HG03039 (cell line): Measurements from ENCODE around the gene SERPINE2.

Experiments
- ATAC-seq: cut with Tn5 transposase; IDR thresholded peaks from one replicate; pipeline ENCODE4 v1.9.1; 2021; ENCODE audit warnings: mild to moderate bottlenecking, moderate library complexity; ENCODE audit not compliant: unreplicated experiment

Gene SERPINE2

DNA sequence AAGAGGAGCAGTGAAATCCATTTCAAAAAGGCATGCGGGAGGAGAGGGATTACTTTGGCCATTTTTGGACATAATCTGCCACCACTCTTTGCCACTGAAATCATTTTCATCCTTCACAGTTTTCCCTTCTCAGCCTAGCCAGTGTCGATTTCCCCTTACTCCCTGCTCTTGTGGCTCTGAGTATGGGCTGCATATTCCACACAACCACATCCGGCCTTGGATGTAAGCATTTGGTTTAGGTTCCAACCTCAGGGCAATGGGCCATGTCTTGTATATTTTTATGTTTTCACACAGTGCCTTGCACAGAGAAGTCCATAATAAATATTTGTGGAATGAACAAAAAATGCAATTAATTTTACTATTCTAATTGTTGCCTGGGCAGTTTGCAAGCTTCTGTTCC is 7.7 kb upstream of the SERPINE2 start:
- no peak for ATAC-seq

DNA sequence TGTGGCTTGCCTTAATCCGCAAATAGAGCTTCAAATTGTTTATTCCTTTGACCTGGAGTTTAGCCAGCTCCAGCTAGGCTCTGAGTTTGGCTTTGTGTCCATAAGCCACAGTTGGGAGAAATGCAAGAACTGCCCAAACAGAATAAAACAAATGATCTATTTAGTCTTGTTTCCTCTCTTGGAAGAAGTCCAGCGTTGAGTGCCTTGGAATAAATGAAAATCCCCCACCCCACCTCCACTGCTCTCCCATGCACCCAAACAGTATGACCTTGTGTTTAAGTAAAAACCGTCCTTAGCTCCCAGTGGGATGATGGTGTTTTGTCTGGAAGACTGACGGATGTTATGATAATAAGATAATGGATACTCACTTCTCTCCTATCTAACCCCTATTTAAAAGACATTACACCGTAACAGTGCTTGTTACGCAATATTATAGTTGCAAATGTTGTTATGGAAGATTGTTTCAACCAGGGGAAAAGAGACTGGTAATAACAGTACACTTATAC is 3.2 kb upstream of the SERPINE2 start:
- no peak for ATAC-seq

DNA sequence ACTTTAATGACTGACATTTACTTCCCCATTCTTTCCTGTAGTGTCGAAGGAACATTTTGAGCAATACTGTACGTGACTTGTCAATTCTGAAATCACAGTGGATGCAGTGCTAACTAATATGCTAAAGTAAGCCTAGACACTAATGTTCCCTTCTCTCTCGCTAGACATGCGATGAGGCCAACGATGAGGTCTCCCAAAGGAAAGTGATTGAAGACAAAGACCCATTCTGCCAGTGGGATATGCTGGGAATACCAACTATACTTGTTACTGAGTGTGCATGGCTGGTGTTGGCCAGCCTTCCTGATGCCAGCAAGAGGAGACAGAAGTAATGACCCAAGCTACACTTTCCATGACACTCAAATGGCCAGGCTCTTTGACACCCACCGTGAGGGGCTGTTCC is 2.5 kb upstream of the SERPINE2 start:
- no peak for ATAC-seq

DNA sequence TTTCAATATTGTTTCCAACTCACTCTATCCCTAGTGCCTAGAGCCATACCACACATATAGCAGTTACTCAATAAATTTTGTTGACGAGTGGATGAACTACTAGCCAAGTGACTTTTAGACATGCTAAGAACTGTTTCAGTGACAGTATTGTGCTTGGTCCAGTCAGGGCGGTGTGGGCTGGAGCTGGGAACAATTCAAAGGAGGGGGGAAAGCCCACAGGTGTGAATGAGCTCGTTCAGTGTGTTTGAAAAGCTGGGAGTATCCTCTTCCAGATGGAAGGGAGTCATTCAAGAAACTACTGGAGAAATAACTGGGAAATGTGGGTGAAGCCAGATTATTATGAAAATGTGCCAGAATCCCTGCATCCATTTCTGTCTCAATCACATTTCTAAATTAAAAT is 1.7 kb upstream of the SERPINE2 start:
- no peak for ATAC-seq

DNA sequence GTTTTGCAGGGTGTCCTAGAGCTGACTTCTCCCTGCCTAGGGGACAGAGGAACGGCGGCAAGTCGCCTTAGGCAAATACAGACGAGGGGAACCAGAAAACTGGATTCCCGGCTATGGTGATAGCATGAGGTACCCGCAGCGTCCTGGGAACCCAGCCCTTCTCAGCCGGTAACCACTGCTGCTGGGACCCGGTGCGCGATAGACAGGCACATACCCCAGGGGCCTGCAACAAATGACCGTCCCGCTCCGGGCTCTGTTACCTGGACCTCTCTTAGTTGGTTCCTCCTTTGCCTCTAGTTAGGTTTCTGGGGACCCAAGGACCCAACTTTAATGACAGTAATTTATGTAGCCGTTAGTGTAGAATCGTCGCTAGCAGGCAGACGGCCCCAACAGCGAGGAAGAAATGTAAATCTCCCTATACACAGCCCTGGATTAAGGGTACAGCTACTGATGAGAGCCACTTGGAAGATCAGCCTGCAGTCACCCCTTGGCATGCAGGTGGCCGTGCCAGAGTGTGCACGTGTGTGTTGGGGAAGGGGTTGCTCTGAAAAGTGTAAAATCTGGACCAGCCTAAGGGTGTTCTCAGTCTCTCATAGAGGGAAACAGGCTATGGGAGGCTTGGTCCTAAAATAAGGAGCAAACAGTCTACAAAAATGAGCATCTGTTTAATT is 819 bp upstream of the SERPINE2 start:
- no peak for ATAC-seq

DNA sequence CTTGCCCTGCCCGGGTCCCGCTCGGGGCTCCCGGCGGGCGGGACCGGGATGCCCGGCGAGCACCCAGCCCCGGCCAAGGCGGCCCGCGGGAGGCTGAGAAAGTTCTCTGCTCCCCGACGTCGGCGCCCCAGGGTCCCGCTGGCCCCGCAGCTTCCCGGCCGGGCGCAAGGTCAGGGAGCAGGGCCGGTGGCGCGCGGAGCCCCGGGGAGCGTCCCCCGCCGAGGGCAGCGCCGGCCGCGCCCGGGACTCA is 331 bp downstream of the SERPINE2 start:
- ATAC-seq: no peak

DNA sequence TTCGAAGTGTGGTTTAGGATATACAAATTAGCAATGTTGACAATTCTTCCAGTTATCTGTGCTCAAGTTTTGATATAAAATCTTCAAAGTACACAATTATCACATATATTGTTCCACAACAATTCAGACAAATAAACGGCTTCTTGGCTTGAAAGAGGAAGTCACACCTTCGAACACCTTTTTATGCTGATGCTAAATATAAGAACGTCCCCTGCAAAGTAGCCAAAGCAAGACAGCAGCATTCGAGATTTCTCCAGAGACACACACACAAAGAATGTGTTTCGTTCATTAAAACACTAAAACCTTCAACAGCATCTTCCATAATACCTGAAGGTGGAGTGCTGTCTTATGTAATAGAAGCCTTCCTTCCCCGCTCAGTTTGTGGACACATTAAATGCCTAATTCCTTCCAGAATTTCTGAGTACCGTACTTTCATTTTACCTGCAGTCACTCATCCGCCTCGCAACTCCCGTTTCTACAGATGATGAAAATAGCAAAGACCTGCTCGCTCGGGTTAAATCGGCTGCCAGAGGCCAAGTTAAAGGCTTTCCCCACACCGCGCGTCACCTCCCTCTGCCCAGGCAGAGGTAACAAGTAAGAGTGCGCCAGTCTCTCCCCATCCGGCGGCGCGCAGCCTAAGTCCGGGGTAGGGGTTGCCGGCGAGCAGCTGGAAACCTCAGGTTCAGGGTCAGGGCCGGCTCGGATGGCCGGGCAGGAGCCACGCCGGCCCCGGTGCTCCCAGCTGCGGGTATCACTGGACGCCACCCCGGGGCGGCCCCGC is 847 bp downstream of the SERPINE2 start:
- no peak for ATAC-seq

DNA sequence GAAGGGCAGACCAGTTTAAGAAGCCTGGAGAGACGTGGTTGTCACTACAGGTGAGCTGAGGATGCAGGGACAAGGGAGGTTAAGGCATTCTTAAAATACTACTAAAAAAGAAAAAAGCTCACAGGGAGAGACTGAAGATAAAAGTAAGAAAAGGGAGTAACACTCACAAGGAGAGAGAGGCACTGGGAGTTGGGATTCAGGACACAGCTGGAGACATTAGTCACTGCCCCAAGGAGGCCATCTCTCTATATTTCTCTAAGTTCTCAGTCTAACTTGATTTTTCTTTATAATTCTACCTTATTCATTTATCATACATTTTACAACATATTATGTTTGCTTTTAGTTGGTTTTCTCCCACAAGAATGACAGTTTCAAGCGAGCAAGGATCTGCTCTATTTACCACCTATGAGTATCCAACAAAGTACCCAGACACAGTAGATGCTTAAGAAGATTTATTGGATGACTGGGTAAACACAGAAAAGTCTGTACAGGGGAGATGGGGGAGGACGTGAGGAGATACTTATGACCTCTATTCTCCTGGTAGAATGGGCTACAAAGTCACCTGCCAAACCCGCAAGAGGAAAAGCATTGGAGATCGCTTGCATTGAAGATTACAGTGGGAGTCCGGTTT is 2.2 kb downstream of the SERPINE2 start:
- no peak for ATAC-seq

DNA sequence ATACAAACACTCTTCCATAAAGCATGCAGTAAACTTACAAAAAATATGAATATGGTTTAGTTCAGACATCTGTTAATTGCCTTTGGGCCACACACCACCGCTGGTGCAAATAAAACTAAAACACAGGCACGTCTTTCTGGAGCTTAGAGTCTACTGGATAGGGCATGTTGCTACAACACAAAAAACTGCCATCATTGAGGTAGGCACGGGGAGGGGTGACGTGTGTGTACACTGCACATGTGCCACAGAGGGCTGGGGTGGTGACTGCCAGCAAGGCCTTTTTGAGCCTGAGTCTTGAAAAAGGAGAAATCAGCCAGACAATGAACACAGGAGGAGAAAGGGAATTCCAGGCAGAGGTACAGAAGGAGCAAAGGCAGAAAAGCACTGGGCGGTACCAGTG is 5.1 kb downstream of the SERPINE2 start:
- ATAC-seq: no peak

DNA sequence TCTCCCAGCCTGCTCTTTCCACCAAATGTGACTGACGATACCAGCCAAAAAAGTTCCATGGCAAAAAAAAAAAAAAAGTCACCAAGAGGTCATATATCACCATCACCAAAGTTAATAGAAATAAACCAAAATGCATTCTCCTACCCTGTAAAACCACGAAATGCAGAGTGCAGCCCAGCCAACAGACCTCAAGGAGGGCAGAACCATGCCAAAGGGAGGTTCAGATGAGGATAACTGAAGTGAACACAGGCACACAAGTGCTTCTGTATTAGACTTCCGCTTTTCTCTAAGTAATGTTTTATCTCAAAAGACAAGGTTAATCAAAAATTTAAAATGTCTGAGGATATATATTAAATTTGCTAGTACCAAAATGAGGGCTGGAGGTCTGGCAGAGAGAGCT is 5.5 kb downstream of the SERPINE2 start:
- ATAC-seq: no peak

DNA sequence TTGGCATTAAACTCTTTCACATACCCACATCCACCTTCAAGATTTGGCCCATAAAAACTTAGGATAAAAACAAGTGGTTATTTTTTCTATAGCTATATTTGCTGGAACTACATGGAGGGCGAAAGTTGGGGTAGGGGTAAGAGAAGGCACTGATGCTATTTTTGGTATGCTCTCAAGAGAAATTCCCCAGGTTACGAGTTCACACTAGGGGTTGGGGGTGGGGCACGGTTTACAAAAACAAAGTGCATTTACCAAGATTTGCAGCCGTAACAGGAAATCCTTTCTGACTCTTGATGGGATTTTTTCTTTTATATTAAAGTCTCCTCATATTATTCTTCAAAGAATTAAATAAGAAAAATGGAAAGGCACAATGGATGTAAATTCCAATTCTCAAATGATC is 6.8 kb downstream of the SERPINE2 start:
- no peak for ATAC-seq

DNA sequence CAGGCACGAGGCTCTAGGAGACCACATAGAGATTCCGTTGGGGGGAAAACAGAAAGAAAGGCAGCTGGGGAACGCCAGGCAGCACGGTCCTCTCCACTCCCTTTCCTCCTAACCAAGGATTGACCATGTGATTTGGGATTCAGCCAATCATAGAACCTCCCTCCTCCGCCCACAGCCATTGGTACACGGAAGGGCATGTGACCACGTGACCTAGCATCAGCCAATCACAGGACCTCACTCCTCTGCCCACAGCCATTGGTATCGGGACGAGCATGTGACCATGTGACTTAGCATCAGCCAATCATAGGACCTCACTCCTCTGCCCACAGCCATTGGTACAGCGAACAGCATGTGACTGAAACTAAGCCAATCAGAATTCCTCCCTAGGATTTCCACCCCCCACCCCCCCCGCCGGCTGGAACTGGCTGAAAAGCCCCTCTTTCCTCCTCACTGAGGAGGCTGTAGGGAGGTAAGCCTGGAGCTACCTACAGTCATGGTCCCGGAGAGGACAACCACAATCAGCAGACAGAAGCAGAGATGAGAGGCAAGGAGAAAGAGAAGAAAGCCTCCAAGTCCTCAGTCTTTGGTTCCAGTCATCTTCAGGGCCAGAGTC is 7.6 kb downstream of the SERPINE2 start:
- no peak for ATAC-seq

DNA sequence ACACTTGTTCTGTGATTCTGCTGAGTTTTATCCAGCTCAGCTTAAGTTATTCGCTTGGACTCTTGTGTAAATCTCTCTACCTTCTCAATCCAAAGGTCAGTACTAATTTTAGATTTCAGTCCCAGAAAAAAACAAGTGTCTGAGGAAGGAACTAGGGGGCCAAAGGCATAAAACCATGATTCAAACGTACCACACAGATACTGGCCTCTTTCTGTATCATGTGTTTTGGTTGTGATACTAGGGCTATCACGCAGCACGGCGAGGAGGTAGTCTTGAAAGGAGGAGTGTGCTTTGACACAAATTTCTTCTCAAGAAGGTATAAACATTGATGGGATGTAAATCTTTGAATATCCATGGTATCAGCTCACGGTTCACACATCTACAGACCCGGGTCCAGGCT is 8.3 kb downstream of the SERPINE2 start:
- no peak for ATAC-seq

DNA sequence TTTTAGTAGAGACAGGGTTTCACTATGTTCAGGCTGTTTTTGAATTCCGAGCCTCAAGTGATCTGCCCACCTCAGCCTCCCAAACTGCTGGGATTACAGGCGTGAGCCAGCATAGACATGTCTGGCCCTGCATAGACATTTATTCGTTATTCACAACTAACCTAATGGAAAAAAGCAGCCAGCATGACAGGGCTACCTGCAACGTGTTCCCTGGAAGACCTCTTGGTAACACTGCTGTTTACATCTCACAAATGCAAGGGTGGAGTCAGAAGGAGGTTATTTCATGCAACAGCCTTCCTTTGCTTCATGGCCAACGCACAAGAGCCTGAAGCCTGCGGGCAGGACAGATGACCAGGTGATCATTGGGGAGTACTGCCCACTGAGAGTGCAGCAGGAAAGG is 9.2 kb downstream of the SERPINE2 start:
- no peak for ATAC-seq

DNA sequence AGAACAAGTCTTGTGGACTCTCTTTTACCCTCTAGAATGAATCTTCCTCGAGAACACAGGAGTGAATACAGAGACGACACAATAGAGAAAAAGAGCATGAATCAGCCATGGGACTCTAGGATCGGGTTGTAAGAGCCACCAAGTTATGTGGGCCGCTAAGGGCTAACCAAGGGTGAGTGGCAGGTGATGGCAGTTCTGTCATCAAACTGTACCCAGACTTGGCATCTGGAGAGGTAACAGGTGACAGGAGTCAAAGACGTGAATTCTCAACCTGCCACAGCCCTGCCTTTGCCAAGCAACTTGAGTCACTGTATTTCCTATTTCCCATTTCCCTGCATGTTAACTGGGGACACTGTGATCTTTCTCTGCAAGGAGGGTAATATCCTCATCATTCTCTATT is 11.2 kb downstream of the SERPINE2 start:
- no peak for ATAC-seq

DNA sequence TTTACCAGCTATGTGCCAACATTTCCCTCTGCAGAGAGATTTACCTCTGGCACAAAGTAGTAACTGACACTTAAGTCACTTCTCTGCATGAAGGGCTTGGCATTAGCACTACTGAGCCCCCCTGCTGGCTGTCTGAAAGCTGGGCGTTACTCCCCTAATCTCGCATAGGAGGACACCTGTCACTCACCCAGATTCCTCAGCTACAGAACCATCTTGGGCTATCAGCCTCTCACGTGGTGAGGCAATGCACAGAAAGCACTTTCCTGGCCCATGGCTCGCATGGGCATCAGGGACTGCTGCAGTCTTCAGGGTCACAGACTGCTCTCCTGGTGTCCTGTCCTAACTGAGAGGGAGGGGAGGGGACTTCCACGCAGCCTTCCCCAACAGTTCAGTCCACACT is 12.0 kb downstream of the SERPINE2 start:
- ATAC-seq: no peak

DNA sequence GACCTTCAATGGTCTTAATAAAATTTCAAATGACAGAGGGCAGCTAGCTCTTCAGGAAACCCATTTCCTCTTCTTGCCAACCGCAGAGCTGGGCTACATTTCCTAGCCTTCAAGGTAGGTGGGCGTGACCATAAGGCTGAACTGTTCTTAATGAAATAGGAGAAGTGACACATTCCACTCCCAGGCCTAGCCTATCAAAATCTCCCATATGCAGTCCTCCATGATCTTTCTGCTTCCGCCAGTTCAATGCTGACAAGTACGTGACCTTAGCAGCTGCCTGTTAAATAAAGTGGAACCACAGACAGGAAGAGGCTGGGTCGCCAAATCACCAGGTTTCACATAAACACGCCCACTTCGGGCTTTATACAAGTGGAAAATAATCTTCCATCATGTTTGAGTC is 13.2 kb downstream of the SERPINE2 start:
- peak; percentile 80 for ATAC-seq

DNA sequence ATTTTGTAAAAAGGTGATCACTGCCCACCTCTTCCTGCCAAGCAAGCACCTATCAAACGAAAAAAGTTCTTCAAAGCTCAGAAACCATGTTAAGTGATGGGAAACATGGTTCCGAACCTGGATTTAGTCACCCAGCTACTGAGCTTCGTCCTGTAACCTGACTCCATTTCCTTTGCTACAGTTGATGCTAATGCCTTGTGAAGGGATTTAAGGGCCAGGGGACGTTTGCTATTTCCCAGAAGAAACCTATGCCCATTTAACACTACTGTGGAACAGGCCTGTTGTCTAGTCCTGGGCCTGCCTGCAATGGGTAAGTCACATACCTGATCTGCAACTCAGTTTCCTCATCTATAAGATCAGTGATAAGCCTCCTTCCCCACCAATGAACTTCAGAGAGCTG is 14.8 kb downstream of the SERPINE2 start:
- no peak for ATAC-seq

DNA sequence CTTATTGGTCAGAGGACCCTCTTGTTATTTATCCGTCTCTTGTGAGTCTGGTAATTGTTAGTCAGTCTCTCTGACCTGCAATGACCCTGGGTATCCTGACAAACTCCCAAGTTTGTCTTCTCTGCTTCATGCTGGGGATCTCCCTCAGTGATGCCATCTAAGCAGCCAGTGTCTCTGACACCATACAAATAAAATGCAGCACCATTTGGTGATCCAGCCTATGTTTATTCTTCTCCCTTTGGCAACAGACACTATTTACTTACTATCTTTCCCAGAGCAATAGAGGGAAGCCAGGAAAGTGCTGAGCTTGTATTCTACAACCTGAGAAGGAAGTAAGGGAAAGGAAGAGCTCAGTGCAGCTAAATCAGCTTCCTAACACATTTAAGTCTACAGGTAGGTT is 15.9 kb downstream of the SERPINE2 start:
- ATAC-seq: no peak

DNA sequence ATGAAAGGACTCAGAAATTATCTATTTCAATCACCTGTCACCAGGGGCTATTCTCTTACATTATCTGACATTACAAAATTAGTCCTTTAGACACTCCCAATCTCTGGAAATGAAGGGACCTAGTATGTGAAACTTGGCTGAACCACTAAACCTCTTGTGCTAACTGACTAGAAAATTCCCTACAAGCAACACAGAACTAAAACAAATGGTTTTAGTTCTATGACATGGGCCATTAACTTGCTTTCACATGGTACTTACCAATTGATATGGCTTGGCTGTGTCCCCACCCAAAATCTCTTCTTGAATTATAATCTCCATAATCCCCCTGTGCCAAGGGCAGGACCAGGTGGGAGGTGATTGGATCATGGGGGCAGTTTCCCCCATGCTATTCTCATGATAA is 16.6 kb downstream of the SERPINE2 start:
- ATAC-seq: no peak

DNA sequence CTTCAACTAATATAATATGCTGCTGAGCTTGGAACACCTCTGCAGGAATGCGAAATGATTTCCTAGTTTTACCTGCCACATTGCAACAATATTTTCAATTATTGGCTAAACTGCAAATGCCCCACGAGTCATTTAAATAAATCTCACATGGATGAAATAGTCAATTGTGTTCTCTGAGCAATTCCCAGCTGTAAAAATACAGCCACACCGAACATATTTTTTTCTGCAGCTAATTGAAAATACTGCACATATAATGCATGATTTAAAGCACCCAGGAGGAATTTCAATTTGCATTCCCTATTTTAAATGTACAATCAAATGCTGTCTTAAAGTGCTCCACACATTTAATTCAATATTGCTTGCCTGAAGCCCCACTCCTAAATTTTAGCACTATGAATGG is 18.6 kb downstream of the SERPINE2 start:
- no peak for ATAC-seq

DNA sequence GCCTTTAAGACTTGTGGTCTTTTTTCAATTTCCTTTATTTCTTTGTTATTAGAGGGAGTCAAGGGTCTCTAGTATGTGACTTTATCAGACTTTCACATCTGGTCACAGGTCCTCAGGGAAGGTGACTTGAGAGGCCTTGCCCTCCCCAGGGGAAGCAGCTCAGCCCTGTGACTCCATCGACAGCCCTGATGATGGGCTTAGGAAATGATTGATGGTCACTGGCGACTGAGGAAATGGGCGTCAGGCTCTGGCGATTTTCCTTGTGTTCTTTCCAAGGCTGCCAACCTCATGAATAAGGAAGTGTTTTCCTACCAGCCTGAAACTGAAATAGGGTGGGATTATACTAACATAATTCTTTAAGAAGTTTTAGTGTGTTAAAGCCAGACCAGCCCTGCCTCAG is 21.1 kb downstream of the SERPINE2 start:
- no peak for ATAC-seq
